ENCODE results near the gene SLC9A5.
A peak's percentile ranks its signal among the peaks of the same experiment; 100 is the strongest.

The SLC9A5 gene

GRCh38 chr16:67255553-67256221, 6.9 kb downstream of the SLC9A5 start:
- DNase-seq, result no peak

- no peak for DNase-seq
Observed at GRCh38 chr16:67256701-67257230, 8.0 kb downstream of the SLC9A5 start.

- no peak for DNase-seq
Observed at GRCh38 chr16:67257486-67258160, 8.8 kb downstream of the SLC9A5 start.

GRCh38 chr16:67258161-67258835, 9.5 kb downstream of the SLC9A5 start:
- no peak for DNase-seq

GRCh38 chr16:67259705-67260104, 10.9 kb downstream of the SLC9A5 start:
- peak in 1 of 58 donors; percentile 5 for DNase-seq

GRCh38 chr16:67260426-67261063, 11.8 kb downstream of the SLC9A5 start:
- DNase-seq, result peak in 5 of 58 donors; percentile 7 to 33 (median 19)

- no peak for DNase-seq
Observed at GRCh38 chr16:67263201-67263600, 14.4 kb downstream of the SLC9A5 start.

- DNase-seq, result no peak
Observed at GRCh38 chr16:67264277-67264676, 15.5 kb downstream of the SLC9A5 start.

- no peak for DNase-seq
Observed at GRCh38 chr16:67264866-67265265, 16.1 kb downstream of the SLC9A5 start.

- DNase-seq, result no peak
Observed at GRCh38 chr16:67265834-67266233, 17.1 kb downstream of the SLC9A5 start.

GRCh38 chr16:67268136-67268579, 19.4 kb downstream of the SLC9A5 start:
- DNase-seq, result no peak

- DNase-seq, result no peak
Observed at GRCh38 chr16:67269766-67270165, 21.0 kb downstream of the SLC9A5 start.

GRCh38 chr16:67270931-67271338, 22.2 kb downstream of the SLC9A5 start:
- DNase-seq, result no peak

- no peak for DNase-seq
Observed at GRCh38 chr16:67271446-67271845, 22.7 kb downstream of the SLC9A5 start.

GRCh38 chr16:67275321-67275720, 26.5 kb downstream of the SLC9A5 start:
- DNase-seq, result no peak

- peak in 1 of 58 donors; percentile 10 for DNase-seq
Observed at GRCh38 chr16:67277294-67277998, 28.7 kb downstream of the SLC9A5 start.

- no peak for DNase-seq
Observed at GRCh38 chr16:67277999-67278772, 29.4 kb downstream of the SLC9A5 start.

- DNase-seq, result peak in 1 of 58 donors; percentile 41
Observed at GRCh38 chr16:67278773-67279295, 30.1 kb downstream of the SLC9A5 start.

GRCh38 chr16:67279296-67280089, 30.7 kb downstream of the SLC9A5 start, which contains the start of gene PLEKHG4:
Gene PLEKHG4 (plus strand): TSS chr16:67279532. CDS start chr16:67280045, 513 bp downstream.
- peak in 21 of 58 donors; percentile 6 to 41 (median 17) for DNase-seq
